ENCODE measurements around the gene FNDC5. TPM values are rescaled to one million over a fixed set of nuclear protein-coding genes. Genes with fewer than 3 reads are reported as not detected.

The FNDC5 gene
- total RNA-seq, 1 donor from 2014 or later = 105 TPM

GRCh38 chr1:32892368-32893197 is 21.9 kb upstream of the FNDC5 start:
- no peak for DNase-seq
- TF ChIP-seq CTCF (IDR thresholded peaks at IDR 0.05; ENCODE audit: borderline replicate concordance) = peak; percentile 60
- intact Hi-C loops (cut with micrococcal nuclease) = no loop called here
- no peaks in the 10 kb centered on the region for H3K9me3 ChIP-seq (replicated peaks)
- H3K36me3 ChIP-seq = no peaks in the 10 kb centered on the region
- peak overlapping the region; percentile 61 for H3K4me3 ChIP-seq
- peaks cover 16% of the 10 kb centered on the region for H3K4me1 ChIP-seq
- H3K27me3 ChIP-seq (ENCODE audit: low read depth) = peaks cover 78% of the 10 kb centered on the region
- H3K27ac ChIP-seq (replicated peaks) = no peak overlapping the region

- no peak overlapping the region for H3K27ac ChIP-seq (replicated peaks)
- H3K27me3 ChIP-seq (ENCODE audit: low read depth) = peaks cover 88% of the 10 kb centered on the region
- H3K4me1 ChIP-seq = peaks cover 17% of the 10 kb centered on the region
- TF ChIP-seq CTCF (IDR thresholded peaks at IDR 0.05; ENCODE audit: borderline replicate concordance) = no peak
- no peaks in the 10 kb centered on the region for H3K9me3 ChIP-seq (replicated peaks)
- no peaks in the 10 kb centered on the region for H3K36me3 ChIP-seq
- intact Hi-C loops (cut with micrococcal nuclease) = no loop called here
- H3K4me3 ChIP-seq = no peak overlapping the region
- no peak for DNase-seq
Observed at GRCh38 chr1:32891630-32892029, 20.9 kb upstream of the FNDC5 start.

GRCh38 chr1:32891241-32891570 is 20.5 kb upstream of the FNDC5 start:
- Histone ChIP-seq H3K9me3 (replicated peaks) (no peaks in the 10 kb centered on the region), H3K4me1 (peaks cover 21% of the 10 kb centered on the region), H3K4me3 (no peak overlapping the region), H3K27me3 (ENCODE audit: low read depth) (peaks cover 92% of the 10 kb centered on the region), H3K27ac (replicated peaks) (no peak overlapping the region), H3K36me3 (no peaks in the 10 kb centered on the region)
- intact Hi-C loops (cut with micrococcal nuclease) = no loop called here
- TF ChIP-seq CTCF (IDR thresholded peaks at IDR 0.05; ENCODE audit: borderline replicate concordance) = no peak
- DNase-seq = no peak

- Histone ChIP-seq H3K36me3 (no peaks in the 10 kb centered on the region), H3K27me3 (ENCODE audit: low read depth) (peaks cover 97% of the 10 kb centered on the region), H3K4me3 (no peak overlapping the region), H3K4me1 (peaks cover 26% of the 10 kb centered on the region), H3K9me3 (replicated peaks) (no peaks in the 10 kb centered on the region), H3K27ac (replicated peaks) (no peak overlapping the region)
- no peak for TF ChIP-seq CTCF (IDR thresholded peaks at IDR 0.05; ENCODE audit: borderline replicate concordance)
- no peak for DNase-seq
- intact Hi-C loops (cut with micrococcal nuclease) = no loop called here
Observed at GRCh38 chr1:32890516-32891240, 20.0 kb upstream of the FNDC5 start.

- Histone ChIP-seq H3K36me3 (no peaks in the 10 kb centered on the region), H3K4me1 (peaks cover 26% of the 10 kb centered on the region), H3K9me3 (replicated peaks) (no peaks in the 10 kb centered on the region), H3K27me3 (ENCODE audit: low read depth) (peaks cover 100% of the 10 kb centered on the region), H3K27ac (replicated peaks) (no peak overlapping the region), H3K4me3 (no peak overlapping the region)
- no peak for DNase-seq
- TF ChIP-seq CTCF (IDR thresholded peaks at IDR 0.05; ENCODE audit: borderline replicate concordance) = no peak
- intact Hi-C loops (cut with micrococcal nuclease) = no loop called here
Observed at GRCh38 chr1:32889731-32890278, 19.1 kb upstream of the FNDC5 start.

Measured in left ventricle myocardium inferior (tissue), 1 donor.